ENCODE data around the gene ABCG1.
"Not testable (repeated sequence)": the region's sequence is repeated elsewhere in the genome, so short reads cannot be mapped to it uniquely, and the experiment has no call there.

GRCh38 chr21:42292563-42293142 lies 73.7 kb downstream of the ABCG1 start:
- not testable (repeated sequence) for TF ChIP-seq CTCF, POLR2A (IDR thresholded peaks at IDR 0.05)

Data from heart left ventricle (tissue), 13 donors.